Measurements from ENCODE around the gene MARCHF3. TPM values are rescaled to one million over a fixed set of nuclear protein-coding genes. Genes with fewer than 3 reads are reported as not detected.
A peak's percentile ranks its signal among the peaks of the same experiment; 100 is the strongest.

MARCHF3 gene
- total and polyA plus RNA-seq, 2 of the 13 experiments (the other 11 are each of a cell fraction or from before 2014, with no cell fraction given): 4.8 to 11.9 TPM

DNA sequence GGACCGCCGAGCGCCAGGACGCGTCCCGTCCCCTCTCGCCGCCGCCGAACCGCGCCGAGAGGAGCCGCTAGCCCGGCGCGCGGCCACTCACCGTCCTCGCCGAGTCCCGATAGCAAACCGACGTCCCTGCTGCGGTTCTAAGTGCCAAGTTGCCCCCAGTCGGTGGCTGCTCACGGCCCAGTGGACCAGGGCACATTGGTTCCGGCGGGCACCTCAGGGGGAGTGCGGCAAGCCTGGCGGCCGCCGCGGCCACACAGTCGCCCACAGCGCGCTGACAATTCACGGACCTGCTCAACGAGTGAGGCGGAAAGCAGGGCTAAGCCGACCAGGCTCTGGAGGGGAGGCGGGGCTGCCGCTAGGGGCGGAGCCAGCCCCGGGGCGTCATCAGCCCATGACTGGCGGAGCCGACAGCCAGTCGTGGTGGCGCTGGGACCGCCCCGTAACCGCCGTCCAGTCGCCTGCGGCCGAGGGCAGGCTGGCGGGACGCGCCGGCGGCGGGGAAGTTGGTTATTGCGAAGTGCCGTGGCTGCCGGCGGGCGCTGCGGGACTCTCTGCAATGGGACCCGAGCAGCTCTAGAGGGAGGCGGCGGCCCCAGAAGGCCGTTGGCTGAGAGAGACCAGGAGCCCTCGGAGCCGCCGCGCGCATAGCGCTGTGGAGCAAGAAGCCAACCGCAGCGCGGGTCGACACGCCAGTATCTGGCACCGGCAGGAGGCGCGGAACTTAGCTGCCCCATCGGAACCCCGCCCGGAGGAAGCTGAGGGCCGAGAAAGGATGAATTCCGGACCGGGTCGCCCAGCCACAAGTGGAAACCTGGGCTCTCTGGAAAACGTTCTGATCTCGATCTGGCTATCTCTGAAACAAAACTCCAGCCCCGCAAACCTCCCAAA lies at the start of gene MARCHF3 (continued):
- no peak; the same call in 1 of the 2 replicates for TF ChIP-seq ZNF639 (CRISPR knock-in tag; conservative IDR thresholded peaks at IDR 0.05)
- no peak for TF ChIP-seq TBP (CRISPR knock-in tag; IDR thresholded peaks at IDR 0.05)
- TF ChIP-seq, protein P1, sequence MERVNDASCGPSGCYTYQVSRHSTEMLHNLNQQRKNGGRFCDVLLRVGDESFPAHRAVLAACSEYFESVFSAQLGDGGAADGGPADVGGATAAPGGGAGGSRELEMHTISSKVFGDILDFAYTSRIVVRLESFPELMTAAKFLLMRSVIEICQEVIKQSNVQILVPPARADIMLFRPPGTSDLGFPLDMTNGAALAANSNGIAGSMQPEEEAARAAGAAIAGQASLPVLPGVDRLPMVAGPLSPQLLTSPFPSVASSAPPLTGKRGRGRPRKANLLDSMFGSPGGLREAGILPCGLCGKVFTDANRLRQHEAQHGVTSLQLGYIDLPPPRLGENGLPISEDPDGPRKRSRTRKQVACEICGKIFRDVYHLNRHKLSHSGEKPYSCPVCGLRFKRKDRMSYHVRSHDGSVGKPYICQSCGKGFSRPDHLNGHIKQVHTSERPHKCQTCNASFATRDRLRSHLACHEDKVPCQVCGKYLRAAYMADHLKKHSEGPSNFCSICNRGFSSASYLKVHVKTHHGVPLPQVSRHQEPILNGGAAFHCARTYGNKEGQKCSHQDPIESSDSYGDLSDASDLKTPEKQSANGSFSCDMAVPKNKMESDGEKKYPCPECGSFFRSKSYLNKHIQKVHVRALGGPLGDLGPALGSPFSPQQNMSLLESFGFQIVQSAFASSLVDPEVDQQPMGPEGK (CRISPR knock-in tag; IDR thresholded peaks at IDR 0.05): peak; percentile 25; the same call in 1 of the 2 replicates
- no peak for TF ChIP-seq NCOA2 (CRISPR knock-in tag; IDR thresholded peaks at IDR 0.05)
- TF ChIP-seq FOXO1 (CRISPR knock-in tag; IDR thresholded peaks at IDR 0.05): no peak
- TF ChIP-seq SAFB2 (CRISPR knock-in tag; IDR thresholded peaks at IDR 0.05; ENCODE audit: borderline replicate concordance, low read depth): peak; percentile 87; the same call in 1 of the 2 replicates
- peak; percentile 99 for TF ChIP-seq SP2 (CRISPR knock-in tag; IDR thresholded peaks at IDR 0.05)
- TF ChIP-seq EHMT2 (IDR thresholded peaks at IDR 0.05; ENCODE audit: borderline replicate concordance, low read depth, low read length): no peak
- no peak; the same call in 1 of the 2 replicates for TF ChIP-seq REXO4 (CRISPR knock-in tag; IDR thresholded peaks at IDR 0.05; ENCODE audit: borderline replicate concordance)
- no peak for TF ChIP-seq ARNT (IDR thresholded peaks at IDR 0.05)
- peak; percentile 7; the same call in 1 of the 2 replicates for TF ChIP-seq RAD21 (CRISPR knock-in tag; IDR thresholded peaks at IDR 0.05)
- no peak for TF ChIP-seq TRIM24 (CRISPR knock-in tag; IDR thresholded peaks at IDR 0.05)
- TF ChIP-seq HOMEZ (CRISPR knock-in tag; IDR thresholded peaks at IDR 0.05; ENCODE audit: low read depth): peak; percentile 73
- TF ChIP-seq ETS1 (CRISPR knock-in tag; IDR thresholded peaks at IDR 0.05): 0 out of 2 replicates have a peak, but pooled peaks have one; percentile 60
- TF ChIP-seq RFX5 (IDR thresholded peaks at IDR 0.05; ENCODE audit: low read depth, low read length): no peak
- 0 out of 2 replicates have a peak, but pooled peaks have one; percentile 26 for TF ChIP-seq BRD4 (CRISPR knock-in tag; IDR thresholded peaks at IDR 0.05)
- no peak; the same call in none of the 2 replicates for TF ChIP-seq ZMYM4 (CRISPR knock-in tag; IDR thresholded peaks at IDR 0.05)
- TF ChIP-seq ZNF772 (CRISPR knock-in tag; IDR thresholded peaks at IDR 0.05): peak; percentile 86
- TF ChIP-seq ZHX1 (CRISPR knock-in tag; IDR thresholded peaks at IDR 0.05; ENCODE audit: low read depth): no peak
